Upper lobe of right lung (tissue), 1 donor: ENCODE measurements around the gene STX1A. TPM values are rescaled to one million over a fixed set of nuclear protein-coding genes. Genes with fewer than 3 reads are reported as not detected.

Experiments used
- ATAC-seq: fragments of 200-7000 bp; cut with Tn5 transposase; one replicate; pipeline ENCODE4 v1.9.1; 2020; ENCODE audit warnings: mild to moderate bottlenecking, moderate library complexity
- DNase-seq: peaks from one replicate; pipeline ENCODE4 v3.0.0-alpha.2; 2020
- H3K27ac ChIP-seq: fragments of 200-600 bp; one replicate; pipeline ENCODE4 v1.8.0; 2022
- H3K27me3 ChIP-seq: fragments of 200-600 bp; one replicate; pipeline ENCODE4 v1.8.0; 2022; ENCODE audit warnings: mild to moderate bottlenecking
- H3K36me3 ChIP-seq: fragments of 200-600 bp; one replicate; pipeline ENCODE4 v1.8.0; 2022
- H3K4me1 ChIP-seq: fragments of 200-600 bp; one replicate; pipeline ENCODE4 v1.8.0; 2022
- H3K4me3 ChIP-seq: fragments of 200-600 bp; one replicate; pipeline ENCODE4 v1.8.0; 2022; ENCODE audit warnings: mild to moderate bottlenecking
- H3K9me3 ChIP-seq: fragments of 200-600 bp; one replicate; pipeline ENCODE4 v1.8.0; 2022
- CTCF ChIP-seq: fragments of 200-600 bp; IDR thresholded peaks from one replicate; pipeline ENCODE4 v1.8.0; 2022; ENCODE audit warnings: antibody characterized with exemption
- intact Hi-C: fragments of 100-400 bp; cut with DNase I; formaldehyde crosslinking; loops from one replicate; pipeline ENCODE4 v1.11.0; 2022
- total RNA-seq: library from RNA; stranded (reverse); fragmentation: NEBNext Ultra II Directional; extraction: Animal tissue kit (Norgen Biotek cat#: 25700); gene quantifications from one replicate; pipeline ENCODE4 v1.2.1, GENCODE V29; 2021
- donor health status: DM: no; HTN: yes; CAD: no; lungs with severe emphysema.

The STX1A gene
- total RNA-seq, 1 donor from 2014 or later: 6.3 TPM

GRCh38 chr7:73688288-73688687 lies 31.2 kb downstream of the STX1A start:
- TF ChIP-seq CTCF: no peak
- ATAC-seq (no peak), DNase-seq (no peak)
- intact Hi-C loops: no loop called here
- no peaks in the 10 kb centered on the region for H3K27me3 ChIP-seq
- no peak overlapping the region for H3K4me3 ChIP-seq
- peaks cover 67% of the 10 kb centered on the region for H3K36me3 ChIP-seq
- H3K9me3 ChIP-seq: no peaks in the 10 kb centered on the region
- H3K27ac ChIP-seq: no peak overlapping the region
- no peaks in the 10 kb centered on the region for H3K4me1 ChIP-seq

- Histone ChIP-seq H3K36me3 (peaks cover 39% of the 10 kb centered on the region), H3K27me3 (no peaks in the 10 kb centered on the region), H3K4me3 (no peak overlapping the region), H3K4me1 (peaks cover 24% of the 10 kb centered on the region), H3K9me3 (no peaks in the 10 kb centered on the region), H3K27ac (no peak overlapping the region)
- TF ChIP-seq CTCF: no peak
- DNase-seq (no peak), ATAC-seq (no peak)
- intact Hi-C loops: no loop called here
Measured at GRCh38 chr7:73685311-73685710, 34.2 kb downstream of the STX1A start.

- DNase-seq (no peak), ATAC-seq (no peak)
- no peaks in the 10 kb centered on the region for H3K9me3 ChIP-seq
- H3K27ac ChIP-seq: peak overlapping the region; percentile 88
- peak overlapping the region; percentile 92 for H3K4me3 ChIP-seq
- peaks cover 24% of the 10 kb centered on the region for H3K4me1 ChIP-seq
- TF ChIP-seq CTCF: no peak
- no peaks in the 10 kb centered on the region for H3K27me3 ChIP-seq
- H3K36me3 ChIP-seq: peaks cover 29% of the 10 kb centered on the region
- intact Hi-C loops: no loop called here
Measured at GRCh38 chr7:73683788-73684693, 35.4 kb downstream of the STX1A start.

- ATAC-seq (peak; percentile 99), DNase-seq (peak; percentile 99)
- no peaks in the 10 kb centered on the region for H3K27me3 ChIP-seq
- intact Hi-C loops: no loop called here
- peaks cover 24% of the 10 kb centered on the region for H3K4me1 ChIP-seq
- H3K27ac ChIP-seq: peak within 1 kb of the TSS; percentile 88
- H3K36me3 ChIP-seq: peaks cover 21% of the 10 kb centered on the region
- H3K4me3 ChIP-seq: peak within 1 kb of the TSS; percentile 92
- no peaks in the 10 kb centered on the region for H3K9me3 ChIP-seq
- TF ChIP-seq CTCF: peak; percentile 10
Measured at GRCh38 chr7:73683056-73683787, 36.2 kb downstream of the STX1A start, which contains the start of the genes BUD23 and DNAJC30. Gene BUD23 (plus strand): TSS chr7:73683597. CDS start chr7:73683626, 29 bp downstream. Gene DNAJC30 (minus strand): TSS chr7:73683453. CDS start chr7:73683423, 30 bp downstream.

- H3K9me3 ChIP-seq: no peaks in the 10 kb centered on the region
- H3K4me1 ChIP-seq: peaks cover 24% of the 10 kb centered on the region
- DNase-seq: no peak
- no peaks in the 10 kb centered on the region for H3K27me3 ChIP-seq
- TF ChIP-seq CTCF: no peak
- peaks cover 16% of the 10 kb centered on the region for H3K36me3 ChIP-seq
- H3K27ac ChIP-seq: peak overlapping the region; percentile 88
- intact Hi-C loops: no loop called here
- peak overlapping the region; percentile 92 for H3K4me3 ChIP-seq
- no peak for ATAC-seq
Measured at GRCh38 chr7:73682745-73683055, 36.8 kb downstream of the STX1A start.
